Caco-2 (cell line): ENCODE measurements around the gene SGSM1. TPM values are rescaled to one million over a fixed set of nuclear protein-coding genes. Genes with fewer than 3 reads are reported as not detected.

Experiments
- BruUV-seq: library from RNA; stranded (reverse); fragments of 400-500 nt; replicated peaks from 2 replicates; lab custom pipeline; 2021; lab: Mats Ljungman, UMichigan
- CTCF ChIA-PET: fragments of 300-600 bp; sonication (Branson Sonifier 250); formaldehyde crosslinking; loops from one replicate; lab custom pipeline; 2022; ENCODE audit warnings: antibody characterized with exemption; lab: Charles Lee
- POLR2A ChIA-PET: fragments of 300-600 bp; sonication (Branson Sonifier 250); formaldehyde crosslinking; loops from one replicate; lab custom pipeline; 2022; ENCODE audit warnings: antibody characterized with exemption; lab: Charles Lee
- DNase-seq, 2 experiments: peaks; one replicate each; pipeline versions ENCODE4 v3.0.0 to v3.0.0-alpha.2; 2020 to 2022
- H3K27me3 ChIP-seq: replicated peaks from 2 replicates; pipeline ENCODE4 v1.6.0; 2011; ENCODE audit warnings: low read length; ENCODE audit not compliant: control insufficient read depth, insufficient read depth
- H3K36me3 ChIP-seq: 2 replicates; pipeline ENCODE4 v1.5.1; 2011; ENCODE audit warnings: low read length; ENCODE audit not compliant: control insufficient read depth, insufficient read depth
- H3K4me1 ChIP-seq: fragments of 250-450 bp; sonication (Bioruptor Pico); 2 replicates; pipeline ENCODE4 v1.5.1; 2020; ENCODE audit warnings: mild to moderate bottlenecking
- H3K4me3 ChIP-seq: 2 replicates; pipeline ENCODE4 v1.5.1; 2011; ENCODE audit warnings: low read depth, mild to moderate bottlenecking, control low read depth, low read length
- H3K9me3 ChIP-seq: fragments of 250-450 bp; sonication (Bioruptor Pico); 2 replicates; pipeline ENCODE4 v1.5.1; 2020; ENCODE audit warnings: mild to moderate bottlenecking, moderate library complexity
- H3K27ac Mint-ChIP-seq: one replicate; pipeline ENCODE4 v1.8.0; 2022; ENCODE audit warnings: mixed read lengths; ENCODE audit not compliant: unreplicated experiment
- H3K27me3 Mint-ChIP-seq: one replicate; pipeline ENCODE4 v1.8.0; 2022; ENCODE audit warnings: mixed read lengths; ENCODE audit not compliant: insufficient read depth, unreplicated experiment
- H3K36me3 Mint-ChIP-seq: one replicate; pipeline ENCODE4 v1.8.0; 2022; ENCODE audit warnings: mild to moderate bottlenecking, mixed read lengths; ENCODE audit not compliant: insufficient read depth, unreplicated experiment
- H3K4me1 Mint-ChIP-seq: one replicate; pipeline ENCODE4 v1.8.0; 2022; ENCODE audit warnings: low read depth, mixed read lengths; ENCODE audit not compliant: unreplicated experiment
- H3K4me3 Mint-ChIP-seq: one replicate; pipeline ENCODE4 v1.8.0; 2022; ENCODE audit warnings: mild to moderate bottlenecking, moderate library complexity, mixed read lengths; ENCODE audit not compliant: unreplicated experiment
- H3K9me3 Mint-ChIP-seq: one replicate; pipeline ENCODE4 v1.8.0; 2022; ENCODE audit warnings: mixed read lengths; ENCODE audit not compliant: unreplicated experiment
- CTCF ChIP-seq, 2 experiments: fragments of 200-600 bp in 1 of 2; IDR thresholded peaks; 1 replicate in 1 of 2; 2 replicates in 1 of 2; pipeline versions ENCODE4 v1.5.1 to v1.8.0; 2011 to 2022; ENCODE audit warnings: antibody characterized with exemption in 1 of 2, control low read depth in 1 of 2, inconsistent platforms in 1 of 2, low read depth in 1 of 2, low read length in 1 of 2, mild to moderate bottlenecking in 1 of 2, moderate library complexity in 1 of 2; ENCODE audit not compliant: insufficient read depth in 1 of 2, severe bottlenecking in 1 of 2, unreplicated experiment in 1 of 2
- intact Hi-C: fragments of 100-400 bp; cut with micrococcal nuclease; formaldehyde crosslinking; loops from one replicate; pipeline ENCODE4 v1.10.0; 2022; ENCODE audit not compliant: unreplicated experiment
- total RNA-seq: library from RNA; stranded (reverse); gene quantifications from 2 replicates; pipeline ENCODE4 v1.2.3, GENCODE V29; 2022

The SGSM1 gene
- total RNA-seq, 1 experiment from 2014 or later: 6.1 TPM

- no peaks in the 10 kb centered on the region; the same call in 1 of the 2 replicates for H3K36me3 ChIP-seq
- H3K27me3 ChIP-seq: no peaks in the 10 kb centered on the region
- no peaks in the 10 kb centered on the region for H3K4me1 Mint-ChIP-seq
- no peak for DNase-seq
- no TSS peak for BruUV-seq
- TF ChIP-seq CTCF (IDR thresholded peaks at IDR 0.05; ENCODE audit: insufficient read depth in 1 of 2, low read depth in 1 of 2, low read length in 1 of 2, severe bottlenecking in 1 of 2, unreplicated experiment in 1 of 2): no peak
- peaks cover 14% of the 10 kb centered on the region for H3K9me3 Mint-ChIP-seq
- peaks cover 9% of the 10 kb centered on the region for H3K36me3 Mint-ChIP-seq
- ChIA-PET CTCF (no interaction called here), POLR2A (no interaction called here)
- no peaks in the 10 kb centered on the region for H3K4me1 ChIP-seq
- no peak overlapping the region for H3K4me3 ChIP-seq
- intact Hi-C loops: no loop called here
- no peak overlapping the region for H3K27ac Mint-ChIP-seq
- no peak overlapping the region for H3K4me3 Mint-ChIP-seq
- H3K27me3 Mint-ChIP-seq: no peaks in the 10 kb centered on the region
- peaks cover 5% of the 10 kb centered on the region for H3K9me3 ChIP-seq
Observed at GRCh38 chr22:24813861-24814770, 8.1 kb downstream of the SGSM1 start.

- Mint-ChIP-seq H3K4me1 (no peaks in the 10 kb centered on the region), H3K36me3 (peaks cover 9% of the 10 kb centered on the region), H3K27ac (no peak overlapping the region), H3K4me3 (no peak overlapping the region), H3K27me3 (no peaks in the 10 kb centered on the region), H3K9me3 (peaks cover 14% of the 10 kb centered on the region)
- TF ChIP-seq CTCF (IDR thresholded peaks at IDR 0.05; ENCODE audit: insufficient read depth in 1 of 2, low read depth in 1 of 2, low read length in 1 of 2, severe bottlenecking in 1 of 2, unreplicated experiment in 1 of 2): no peak
- no peak for DNase-seq
- Histone ChIP-seq H3K27me3 (no peaks in the 10 kb centered on the region), H3K4me1 (peaks cover 8% of the 10 kb centered on the region), H3K9me3 (peaks cover 5% of the 10 kb centered on the region), H3K36me3 (no peaks in the 10 kb centered on the region; the same call in 1 of the 2 replicates), H3K4me3 (no peak overlapping the region)
- ChIA-PET CTCF (no interaction called here), POLR2A (no interaction called here)
- intact Hi-C loops: no loop called here
- BruUV-seq: no TSS peak
Observed at GRCh38 chr22:24816806-24817205, 10.8 kb downstream of the SGSM1 start.

- intact Hi-C loops: no loop called here
- peaks cover 14% of the 10 kb centered on the region for H3K9me3 Mint-ChIP-seq
- no peak overlapping the region for H3K4me3 ChIP-seq
- no peak overlapping the region for H3K27ac Mint-ChIP-seq
- H3K27me3 Mint-ChIP-seq: no peaks in the 10 kb centered on the region
- CTCF ChIA-PET: no interaction called here
- peaks cover 9% of the 10 kb centered on the region for H3K36me3 Mint-ChIP-seq
- BruUV-seq: no TSS peak
- peaks cover 5% of the 10 kb centered on the region for H3K9me3 ChIP-seq
- peaks cover 8% of the 10 kb centered on the region for H3K4me1 ChIP-seq
- no peaks in the 10 kb centered on the region for H3K36me3 ChIP-seq
- no peaks in the 10 kb centered on the region for H3K27me3 ChIP-seq
- H3K4me1 Mint-ChIP-seq: no peaks in the 10 kb centered on the region
- TF ChIP-seq CTCF (IDR thresholded peaks at IDR 0.05; ENCODE audit: insufficient read depth in 1 of 2, low read depth in 1 of 2, low read length in 1 of 2, severe bottlenecking in 1 of 2, unreplicated experiment in 1 of 2): no peak
- POLR2A ChIA-PET: no interaction called here
- no peak overlapping the region for H3K4me3 Mint-ChIP-seq
- DNase-seq: no peak
Observed at GRCh38 chr22:24819487-24819886, 13.5 kb downstream of the SGSM1 start.
